Stimulated activated CD8-positive, alpha-beta memory T cell treated with anti-CD3 and anti-CD28 coated beads, Interleukin-7, amount 100 ng/mL, for 4 hours (primary cell): ENCODE measurements around the gene KLRD1.
"Not testable (repeated sequence)": the region's sequence is repeated elsewhere in the genome, so short reads cannot be mapped to it uniquely, and the experiment has no call there.

Experiments
- DNase-seq, 2 donors: peaks; one replicate each; pipeline ENCODE4 v3.0.0-alpha.2; 2020; ENCODE audit warnings: low read depth in 2 of 2

The KLRD1 gene, protein sequence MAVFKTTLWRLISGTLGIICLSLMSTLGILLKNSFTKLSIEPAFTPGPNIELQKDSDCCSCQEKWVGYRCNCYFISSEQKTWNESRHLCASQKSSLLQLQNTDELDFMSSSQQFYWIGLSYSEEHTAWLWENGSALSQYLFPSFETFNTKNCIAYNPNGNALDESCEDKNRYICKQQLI

DNA sequence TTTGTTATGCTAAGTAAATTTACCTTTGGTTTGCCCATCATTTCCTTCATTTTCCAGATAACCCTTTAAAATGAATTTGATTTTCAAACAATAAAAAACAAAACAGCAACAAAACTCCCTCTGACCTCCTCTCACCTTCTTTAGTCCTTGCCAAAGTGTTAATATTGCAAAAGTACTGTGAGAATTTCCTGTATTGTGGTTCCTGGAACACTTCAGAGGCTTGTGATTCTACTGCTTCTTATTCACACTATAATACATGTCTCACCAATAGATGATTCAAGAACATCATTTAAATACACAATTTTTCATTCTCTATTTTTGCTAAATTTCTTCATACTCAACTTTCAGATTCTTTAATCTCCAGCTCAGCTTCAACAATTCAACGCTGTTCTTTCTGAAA lies at the start of gene KLRD1:
Gene KLRD1, plus strand, starts transcription at position 241 of the 400 bp plus-strand sequence. CDS start 208 bp downstream, outside the sequence.
- no peak for DNase-seq

DNA sequence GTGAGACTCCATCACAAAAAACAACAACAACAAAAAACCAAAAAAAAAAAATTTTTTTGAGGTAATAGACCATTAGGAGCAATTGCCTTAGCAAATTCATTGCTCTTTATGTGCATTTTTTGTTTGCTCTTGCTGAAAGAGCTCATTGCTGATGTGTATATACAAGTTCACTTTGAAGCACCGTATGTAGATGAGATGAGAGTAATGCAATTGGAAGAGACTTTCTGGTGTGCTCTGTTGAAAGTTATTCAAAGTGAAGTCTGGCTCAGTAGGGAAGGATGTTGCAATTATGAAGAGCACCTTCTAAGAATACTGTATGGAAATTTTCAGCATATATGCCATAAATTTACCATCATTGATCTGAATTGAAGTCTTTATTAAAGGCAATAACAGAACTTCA lies 46.7 kb upstream of the KLRD1 start:
- DNase-seq, result no peak

DNA sequence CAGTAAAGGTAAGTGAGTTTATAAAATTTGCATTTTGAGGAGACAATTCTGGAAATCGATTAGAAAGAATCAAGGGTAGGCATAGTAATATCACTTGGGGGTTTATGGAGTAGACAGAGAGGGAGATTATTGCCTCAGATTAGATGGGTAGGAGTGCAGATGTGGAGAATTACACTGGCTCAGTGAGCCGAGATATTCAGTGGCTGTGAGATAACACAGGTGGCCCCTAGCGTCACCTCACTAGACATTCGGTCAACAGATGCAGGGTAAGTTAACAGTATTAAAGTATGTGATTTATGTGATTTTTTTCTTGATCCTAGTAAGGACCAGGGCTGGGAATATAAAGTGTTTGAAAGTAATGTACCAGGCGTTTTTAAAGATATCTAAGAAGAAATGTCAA lies 39.6 kb upstream of the KLRD1 start:
- no peak for DNase-seq

DNA sequence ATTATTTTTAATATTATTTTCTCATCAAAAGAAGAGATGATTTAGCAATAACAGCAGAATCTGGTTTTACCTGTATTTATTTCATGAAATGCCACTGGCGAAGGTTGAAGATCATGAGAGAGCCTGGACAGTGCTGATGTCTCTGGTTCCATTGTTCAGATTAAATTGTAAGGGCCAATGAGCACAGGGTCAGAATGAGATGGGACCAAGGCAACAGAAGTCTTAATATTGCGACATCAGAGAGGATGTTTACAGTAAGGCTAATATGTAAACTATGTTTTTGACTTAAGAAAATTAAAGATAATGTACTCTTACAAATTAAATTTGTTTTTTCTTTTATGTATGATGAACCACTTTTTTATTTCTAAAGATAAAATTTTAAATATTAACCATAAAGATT lies 35.2 kb upstream of the KLRD1 start:
- DNase-seq, result no peak

DNA sequence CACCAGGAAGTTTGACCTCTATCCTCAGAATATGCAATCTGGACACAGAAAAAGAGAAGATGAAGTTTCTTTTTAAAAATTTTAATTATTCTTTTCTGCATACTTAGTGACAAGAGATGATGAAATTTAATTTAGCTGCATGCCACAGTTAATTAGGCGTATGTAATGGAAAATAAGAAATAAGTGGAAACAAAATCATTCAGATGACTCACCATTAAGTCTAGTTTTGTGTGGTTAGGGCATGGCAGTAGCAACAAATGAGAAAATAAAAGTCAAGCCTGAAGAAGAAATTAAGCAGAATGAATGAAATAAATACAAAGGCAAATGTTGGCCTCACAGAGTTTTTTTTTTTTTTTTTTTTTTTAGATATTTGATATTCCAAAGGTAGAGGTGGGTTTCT lies 30.9 kb upstream of the KLRD1 start:
- no peak for DNase-seq

DNA sequence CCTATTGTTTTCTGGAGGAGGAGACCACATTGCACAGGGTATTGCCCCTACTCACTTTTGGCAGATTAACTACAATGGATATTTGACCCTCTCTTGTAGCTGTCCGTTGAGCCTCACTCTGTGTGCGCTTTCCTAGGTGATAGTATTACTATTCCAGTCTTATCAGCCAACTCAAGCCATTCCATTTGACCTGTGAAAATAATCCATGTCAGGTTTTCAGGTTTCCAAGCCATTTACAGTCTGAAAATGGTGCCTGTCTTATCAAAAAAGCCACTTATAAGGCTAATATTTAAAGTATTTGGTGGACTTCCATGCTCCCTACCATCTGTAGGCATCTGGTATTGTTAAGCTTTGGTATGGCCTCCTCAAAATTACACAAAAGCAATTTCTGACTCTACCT lies 29.6 kb upstream of the KLRD1 start:
- no peak for DNase-seq

DNA sequence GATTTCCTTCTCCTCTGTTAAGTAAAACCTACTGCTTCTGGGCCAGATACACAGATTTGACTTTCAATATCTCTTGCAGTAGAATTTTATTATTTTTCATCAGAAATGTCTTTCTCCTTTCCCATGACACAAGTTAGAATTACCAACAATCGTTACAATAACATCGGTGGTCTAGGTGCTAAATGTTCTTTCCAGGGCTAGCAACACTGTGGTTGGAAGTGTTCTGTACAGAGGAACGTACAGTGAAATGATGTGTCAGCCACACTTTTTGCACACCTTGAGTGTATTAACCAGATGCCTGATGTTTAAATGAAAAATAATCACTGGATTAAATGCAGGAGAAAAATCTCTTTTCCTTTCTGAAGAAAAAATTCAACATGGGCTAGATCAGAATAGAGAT lies 27.7 kb upstream of the KLRD1 start:
- DNase-seq, result no peak

DNA sequence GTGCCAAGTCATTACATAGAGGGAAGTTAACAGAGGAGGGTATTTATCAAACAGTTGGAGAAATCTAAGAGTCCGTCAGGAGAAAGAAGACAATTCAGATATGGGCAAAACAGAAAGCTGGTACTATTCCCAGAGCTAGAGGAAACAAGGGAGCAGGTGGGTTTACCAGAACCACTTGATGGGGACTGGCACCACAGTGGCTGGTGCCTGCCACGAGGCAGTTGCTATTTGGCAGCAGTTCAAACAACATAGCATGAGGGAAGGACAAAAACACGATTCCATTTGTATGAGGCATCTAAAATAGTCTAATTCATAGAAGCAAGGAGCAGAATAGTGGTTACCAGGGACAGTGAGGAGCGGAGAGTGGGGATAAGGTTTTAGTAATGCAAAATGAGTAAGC lies 24.6 kb upstream of the KLRD1 start:
- no peak for DNase-seq

DNA sequence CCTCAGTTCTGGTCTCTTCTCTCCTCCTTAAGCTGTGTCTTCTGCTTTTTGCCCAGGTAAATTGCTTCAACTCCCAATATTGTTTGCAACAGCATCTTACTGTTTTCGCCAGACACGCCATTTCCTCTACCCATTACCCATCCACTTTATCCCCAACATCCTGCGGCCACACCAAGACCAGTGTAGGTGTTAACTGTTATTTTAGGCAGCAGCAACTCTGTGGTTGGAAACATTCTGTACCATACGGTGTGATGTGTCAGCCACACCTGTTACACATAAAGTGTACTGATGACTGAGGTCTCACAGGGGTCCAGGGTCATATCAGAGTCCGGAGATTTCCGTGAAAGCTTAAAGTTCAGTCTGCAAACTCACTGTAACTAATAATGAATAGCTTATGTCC lies 21.8 kb upstream of the KLRD1 start:
- DNase-seq, result peak; percentile 26 to 52

DNA sequence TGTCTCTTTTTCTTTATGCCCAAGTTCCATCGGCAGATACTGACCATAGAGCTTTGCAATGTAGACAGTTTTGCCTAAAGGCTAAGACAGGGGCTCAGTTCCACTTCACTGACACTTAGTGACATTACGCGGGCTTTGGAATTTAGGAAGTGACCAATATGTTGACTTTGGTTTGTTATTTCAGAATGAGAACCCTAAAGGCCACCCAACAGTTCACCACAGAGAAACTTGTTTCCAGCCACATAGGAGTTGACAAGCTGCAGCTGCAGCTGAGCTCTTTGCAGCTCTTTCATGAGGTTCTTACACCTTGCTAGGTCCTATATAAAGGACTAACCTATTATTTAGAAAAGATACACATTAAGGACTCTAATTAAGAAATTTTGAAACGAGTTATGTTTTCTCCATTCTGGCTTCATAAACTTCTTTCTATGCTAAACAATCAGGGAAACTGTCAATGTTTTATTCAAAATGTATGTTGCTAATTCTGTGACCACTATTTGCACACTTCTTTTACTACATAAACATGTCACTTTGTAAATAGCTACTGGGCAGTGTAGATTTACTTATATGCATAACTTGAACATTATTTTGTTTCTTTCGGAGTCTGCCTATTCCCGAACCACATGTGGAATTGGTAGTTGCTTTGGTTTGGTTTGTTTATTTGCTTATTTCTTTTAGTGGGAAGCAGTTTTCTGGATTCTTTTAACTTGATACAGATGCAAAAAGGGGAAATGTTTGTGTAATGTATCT lies 18.5 kb upstream of the KLRD1 start:
- DNase-seq, result no peak

DNA sequence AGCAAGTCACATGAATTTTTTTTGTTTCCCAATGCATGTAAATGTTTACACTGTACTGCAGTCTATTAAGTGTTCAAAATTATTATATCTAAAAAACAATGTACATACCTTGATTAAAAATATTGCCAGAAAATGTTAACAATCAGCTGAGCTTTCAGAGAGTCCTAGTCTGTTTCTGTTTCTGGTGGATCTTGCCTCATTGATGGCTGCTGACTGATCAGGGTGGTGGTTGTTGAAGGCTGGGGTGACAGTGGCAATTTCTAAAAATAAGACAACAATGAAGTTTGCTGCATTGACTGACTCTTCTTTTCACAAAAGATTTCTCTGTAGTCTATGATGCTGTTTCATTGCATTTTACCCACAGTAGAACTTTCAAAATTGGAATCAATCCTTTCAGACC lies 16.6 kb upstream of the KLRD1 start:
- no peak for DNase-seq

DNA sequence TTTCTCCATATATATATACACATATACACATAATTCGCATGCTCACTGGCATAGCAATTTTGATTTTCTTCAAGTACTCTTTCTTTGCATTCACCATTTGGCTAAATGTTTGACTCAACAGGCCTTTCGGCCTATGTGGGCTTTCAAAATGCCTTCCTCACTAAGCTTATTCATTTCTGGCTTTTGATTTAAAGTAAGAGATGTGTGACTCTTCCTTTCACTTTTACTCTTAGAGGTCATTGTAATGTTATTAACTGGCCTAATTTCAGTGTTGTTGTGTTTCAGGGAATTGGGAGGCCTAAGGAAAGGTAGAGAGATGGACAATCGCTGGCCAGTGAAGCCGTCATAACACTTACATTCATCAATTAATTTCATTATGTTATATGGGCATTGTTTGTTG lies 14.5 kb upstream of the KLRD1 start:
- no peak for DNase-seq

DNA sequence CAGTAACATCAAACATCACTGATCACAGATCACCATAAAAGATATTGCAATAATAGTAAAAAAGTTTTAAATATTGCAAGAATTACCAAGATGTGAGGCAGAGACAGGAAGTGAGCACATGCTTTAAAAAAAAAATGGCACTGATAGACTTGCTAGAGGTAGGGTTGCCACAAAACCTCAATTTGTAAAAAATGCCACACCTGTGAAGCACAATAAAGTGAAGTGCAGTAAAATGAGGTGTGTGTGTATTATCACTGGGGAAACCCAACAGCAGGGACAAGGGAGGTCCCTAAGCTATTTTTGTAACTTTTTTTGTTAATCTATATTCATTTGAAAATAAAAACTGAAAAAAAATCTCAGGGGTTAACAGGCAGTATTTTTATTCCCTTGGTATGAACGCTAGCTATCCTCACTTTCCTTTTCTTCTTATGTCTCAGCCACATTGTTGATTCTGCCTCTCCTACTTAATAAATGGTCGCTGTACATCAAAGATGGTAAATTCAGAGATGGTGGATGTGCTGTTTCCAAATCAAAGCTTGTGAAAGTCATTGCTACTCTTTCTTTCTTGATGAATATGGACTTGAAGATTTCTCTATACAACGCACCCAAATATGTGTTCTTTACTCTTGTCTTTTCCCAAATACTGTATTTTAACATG lies 14.0 kb upstream of the KLRD1 start:
- DNase-seq, result no peak

DNA sequence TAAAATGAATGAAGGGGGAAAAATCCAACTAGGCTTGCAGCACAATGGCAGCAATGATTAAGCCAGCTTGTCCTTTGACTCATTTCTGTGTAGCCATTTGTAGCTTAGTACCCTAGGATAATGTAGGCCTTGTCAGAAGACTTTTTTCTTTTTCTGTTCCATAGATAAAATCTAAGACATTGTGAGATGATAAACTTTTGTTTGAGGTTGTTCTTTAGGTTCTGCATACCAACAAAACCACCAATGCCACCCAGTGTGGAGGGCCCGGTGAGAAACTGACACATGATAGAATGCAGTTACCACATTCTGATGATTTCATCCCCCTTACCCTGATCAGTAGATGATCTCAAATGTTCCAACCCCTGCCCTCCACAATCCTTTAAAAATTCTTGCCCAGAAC lies 6.6 kb upstream of the KLRD1 start:
- DNase-seq, result peak in 1 of 2 donors; percentile 35

DNA sequence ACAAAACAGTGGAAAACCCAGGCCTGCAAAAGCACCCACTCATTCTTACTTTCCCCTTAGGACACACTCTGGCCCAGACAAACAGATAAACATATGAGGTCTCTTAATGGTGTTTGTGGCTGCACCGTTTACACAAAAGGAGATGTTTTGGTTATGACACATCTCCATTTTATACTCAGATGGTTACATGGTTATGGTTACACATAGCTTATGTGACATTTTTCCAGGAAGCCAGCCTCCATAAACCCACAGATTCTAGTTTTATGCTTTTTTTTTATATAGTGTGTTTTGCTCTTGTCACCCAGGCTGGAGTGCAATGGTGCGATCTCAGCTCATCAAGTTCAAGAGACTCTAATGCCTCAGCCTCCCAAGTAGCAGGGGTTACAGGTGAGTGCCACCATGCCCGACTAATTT lies 3.5 kb upstream of the KLRD1 start:
- DNase-seq, result no peak

DNA sequence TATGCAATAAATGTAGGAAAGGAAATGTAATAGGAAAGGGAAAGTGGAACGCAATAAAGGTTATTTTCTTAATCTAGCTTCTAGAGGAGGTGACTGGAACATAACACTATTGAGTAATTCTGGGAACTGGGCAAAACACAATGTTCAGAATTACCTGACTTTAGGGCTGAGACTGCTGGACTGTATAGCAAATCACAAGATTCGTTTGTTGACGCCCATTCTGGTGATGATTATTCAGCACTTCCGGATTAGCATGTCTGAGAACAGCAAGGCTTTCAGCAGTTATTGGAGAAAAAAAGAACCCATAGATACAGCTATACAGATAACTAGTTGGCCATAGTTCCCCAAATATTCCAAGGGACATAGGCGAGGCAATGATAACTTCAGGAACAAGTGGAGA lies 2.3 kb upstream of the KLRD1 start:
- no peak for DNase-seq

DNA sequence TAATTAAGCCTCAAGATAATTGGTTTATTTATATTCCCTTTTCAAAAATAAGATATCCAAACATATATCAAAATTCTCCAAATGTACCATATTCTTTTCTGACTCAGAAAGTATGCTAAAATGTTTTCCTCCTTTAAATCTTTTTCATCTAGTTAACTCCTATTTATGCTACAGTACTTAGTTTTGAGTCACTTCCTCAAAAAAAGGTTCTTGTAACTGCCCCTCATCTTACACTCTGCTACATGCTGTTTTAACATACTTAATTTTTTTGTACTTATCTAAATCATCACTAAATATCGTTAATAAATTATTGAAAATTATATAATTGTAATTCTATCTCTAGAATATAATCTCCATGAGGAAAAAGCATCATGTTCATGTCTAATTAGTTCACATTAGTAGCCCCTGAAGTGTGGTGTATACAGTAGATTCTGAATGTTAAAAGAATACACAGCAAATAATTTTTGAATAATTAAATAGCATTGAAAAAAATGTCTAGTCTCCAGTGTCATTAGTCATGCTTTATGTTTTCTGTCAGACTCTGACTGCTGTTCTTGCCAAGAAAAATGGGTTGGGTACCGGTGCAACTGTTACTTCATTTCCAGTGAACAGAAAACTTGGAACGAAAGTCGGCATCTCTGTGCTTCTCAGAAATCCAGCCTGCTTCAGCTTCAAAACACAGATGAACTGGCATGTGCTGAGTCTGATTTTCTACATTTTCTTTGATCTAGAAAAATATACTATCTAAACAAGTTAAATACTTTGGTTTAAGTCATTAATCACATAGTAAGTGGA lies 3.5 kb downstream of the KLRD1 start:
- no peak for DNase-seq

DNA sequence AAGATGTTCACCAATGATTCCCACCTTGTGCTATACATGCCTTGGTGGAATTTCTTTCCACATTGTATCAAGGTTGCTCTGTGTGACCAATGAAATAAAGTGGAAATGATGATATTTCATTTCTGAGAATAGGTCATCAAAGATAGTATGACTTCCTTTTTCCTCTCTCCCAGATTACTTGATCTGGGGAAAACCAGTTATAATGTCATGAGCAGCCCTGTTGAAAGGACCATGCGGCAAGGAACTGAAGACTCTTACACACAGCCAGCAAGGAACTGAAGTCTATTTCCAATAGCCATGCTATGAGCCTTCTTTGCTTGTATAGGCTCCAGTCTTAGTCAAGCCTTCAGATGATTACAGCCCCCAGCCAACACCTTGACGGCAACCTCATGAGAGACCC lies 11.7 kb downstream of the KLRD1 start:
- DNase-seq, result no peak

DNA sequence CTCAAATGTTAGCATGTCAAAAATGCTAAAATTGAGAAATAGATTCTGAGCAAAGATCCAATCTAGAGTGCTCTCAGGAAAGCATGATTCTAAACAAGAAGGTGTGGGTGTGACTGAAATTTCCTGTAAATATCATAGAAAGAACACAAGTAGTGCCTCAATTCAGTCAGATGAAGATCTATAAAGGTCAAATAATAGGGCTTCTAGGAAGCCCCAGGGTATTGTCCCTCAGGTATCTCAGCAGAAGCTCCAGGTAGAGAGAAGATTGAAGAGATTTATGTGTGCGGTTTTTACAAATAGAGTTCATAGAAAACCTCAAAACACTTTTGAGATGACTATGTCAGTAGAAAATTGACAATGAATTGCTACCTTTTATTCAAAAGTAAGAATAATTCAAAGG lies 13.0 kb downstream of the KLRD1 start:
- DNase-seq, result no peak

DNA sequence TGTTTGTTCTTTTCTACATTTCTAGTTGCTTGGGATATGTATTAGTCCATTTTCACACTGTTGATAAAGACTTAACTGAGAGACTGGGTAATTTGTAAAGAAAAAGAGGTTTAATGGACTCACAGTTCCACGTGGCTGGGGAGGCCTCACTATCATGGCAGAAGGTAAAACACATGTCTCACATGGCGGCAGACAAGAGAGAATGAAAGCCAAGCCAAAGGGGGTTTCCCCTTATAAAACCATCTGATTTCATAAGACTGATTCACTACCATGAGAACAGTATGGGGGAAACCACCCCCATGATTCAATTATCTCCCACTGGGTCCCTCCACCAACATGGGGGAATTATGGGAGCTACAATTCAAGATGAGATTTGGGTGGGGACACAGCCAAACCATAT lies 21.0 kb downstream of the KLRD1 start:
- DNase-seq, result not testable (repeated sequence)

DNA sequence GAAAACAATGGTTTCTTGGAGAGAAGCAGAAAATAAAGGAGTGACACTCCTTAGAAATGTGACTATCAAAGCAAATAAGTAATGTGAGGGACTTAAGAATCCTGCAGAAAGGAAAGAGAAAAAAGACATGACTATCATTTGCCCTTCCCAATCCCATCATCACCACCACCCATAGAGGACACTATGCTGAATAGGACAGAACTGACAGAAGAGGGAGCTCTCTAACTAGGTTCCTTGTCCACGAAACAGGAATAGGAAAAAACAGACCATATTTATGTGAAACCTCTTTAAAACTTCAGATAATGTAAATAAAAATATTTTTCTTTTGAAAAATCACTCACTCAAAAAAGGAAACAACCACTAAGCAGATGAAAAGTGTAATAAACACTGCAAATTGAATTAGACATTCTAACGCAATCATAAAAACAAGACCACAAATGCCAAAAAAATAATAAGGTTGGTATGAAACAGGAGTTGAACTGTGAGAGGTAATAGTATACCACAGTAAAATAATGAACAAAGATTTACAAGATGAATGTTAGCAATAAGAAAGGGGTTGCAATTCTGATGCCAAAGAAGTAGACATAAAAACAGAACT lies 24.1 kb downstream of the KLRD1 start:
- DNase-seq, result no peak

DNA sequence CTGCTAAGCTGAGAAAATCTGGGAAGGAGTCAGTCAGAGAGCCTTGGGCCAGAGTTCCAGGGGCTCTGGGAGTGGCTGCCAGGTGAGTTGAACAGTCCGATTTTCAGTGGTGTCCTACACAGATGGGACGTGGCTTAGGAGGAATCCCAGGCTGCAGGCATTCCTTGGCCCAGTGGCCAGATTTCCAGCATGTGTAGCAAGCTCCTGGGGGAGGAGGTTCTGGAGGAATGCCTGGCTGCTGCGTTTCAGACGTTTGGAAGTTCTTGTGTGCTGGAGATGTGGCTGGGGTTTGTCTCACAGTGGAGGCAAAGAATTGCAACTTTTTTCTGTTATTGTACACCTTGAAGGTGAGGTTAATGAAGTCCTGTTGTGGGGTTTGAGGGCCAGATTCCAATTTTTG lies 28.5 kb downstream of the KLRD1 start:
- not testable (repeated sequence) for DNase-seq
